Thyroid gland (tissue), 4 donors: Measurements from ENCODE around the gene LRRC72.

Experiments
- POLR2A ChIP-seq, 2 donors: fragments of 450-650 bp; IDR thresholded peaks; one replicate each; pipeline ENCODE4 v1.6.1; 2017; ENCODE audit warnings: antibody characterized with exemption in 2 of 2, mild to moderate bottlenecking in 2 of 2, moderate library complexity in 1 of 2
- TF ChIP-seq, protein P1 (sequence below), 6 experiments: fragments of 200-600 bp in 3 of 6; fragments of 450-650 bp in 3 of 6; sonication (generic) in 3 of 6; IDR thresholded peaks; one replicate each; pipeline ENCODE4 v1.5.1; 2016 to 2019; ENCODE audit warnings: antibody characterized with exemption in 6 of 6, mild to moderate bottlenecking in 2 of 6, inconsistent platforms in 1 of 6, moderate library complexity in 1 of 6

DNA sequence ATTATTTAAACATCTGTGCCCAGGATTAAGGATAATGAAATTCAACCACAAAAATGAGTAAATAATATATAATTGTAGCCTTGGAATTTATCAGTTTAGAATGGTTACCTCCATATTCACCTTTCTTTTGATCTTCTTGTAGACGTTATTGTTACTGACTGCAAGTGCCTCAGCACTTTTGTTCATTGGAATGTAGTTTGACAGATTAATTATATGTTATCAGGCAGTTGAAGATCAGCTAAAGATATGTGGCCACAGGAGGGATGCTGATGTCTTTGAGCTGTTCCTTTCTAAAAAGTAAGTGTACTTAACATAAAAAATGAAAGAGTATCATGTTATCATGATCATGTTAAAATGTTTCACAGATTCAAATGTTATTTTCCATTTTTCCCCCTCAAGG lies 5.6 kb downstream of the LRRC72 start:
- TF ChIP-seq, protein P1, sequence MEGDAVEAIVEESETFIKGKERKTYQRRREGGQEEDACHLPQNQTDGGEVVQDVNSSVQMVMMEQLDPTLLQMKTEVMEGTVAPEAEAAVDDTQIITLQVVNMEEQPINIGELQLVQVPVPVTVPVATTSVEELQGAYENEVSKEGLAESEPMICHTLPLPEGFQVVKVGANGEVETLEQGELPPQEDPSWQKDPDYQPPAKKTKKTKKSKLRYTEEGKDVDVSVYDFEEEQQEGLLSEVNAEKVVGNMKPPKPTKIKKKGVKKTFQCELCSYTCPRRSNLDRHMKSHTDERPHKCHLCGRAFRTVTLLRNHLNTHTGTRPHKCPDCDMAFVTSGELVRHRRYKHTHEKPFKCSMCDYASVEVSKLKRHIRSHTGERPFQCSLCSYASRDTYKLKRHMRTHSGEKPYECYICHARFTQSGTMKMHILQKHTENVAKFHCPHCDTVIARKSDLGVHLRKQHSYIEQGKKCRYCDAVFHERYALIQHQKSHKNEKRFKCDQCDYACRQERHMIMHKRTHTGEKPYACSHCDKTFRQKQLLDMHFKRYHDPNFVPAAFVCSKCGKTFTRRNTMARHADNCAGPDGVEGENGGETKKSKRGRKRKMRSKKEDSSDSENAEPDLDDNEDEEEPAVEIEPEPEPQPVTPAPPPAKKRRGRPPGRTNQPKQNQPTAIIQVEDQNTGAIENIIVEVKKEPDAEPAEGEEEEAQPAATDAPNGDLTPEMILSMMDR (IDR thresholded peaks at IDR 0.05) = no peak
- TF ChIP-seq POLR2A (IDR thresholded peaks at IDR 0.05) = no peak
